ENCODE results near the gene FAF1. TPM values are rescaled to one million over a fixed set of nuclear protein-coding genes. Genes with fewer than 3 reads are reported as not detected.

The FAF1 gene
- total and polyA plus RNA-seq, 9 of the 15 experiments (the other 6 are each of a cell fraction or from before 2014, with no cell fraction given): 48.7 to 225 (median 118) TPM

- intact Hi-C loops (cut with micrococcal nuclease) (no loop called here), in situ Hi-C loops (cut with MboI) (no loop called here)
- ChIA-PET CTCF (ENCODE audit: low intra/inter-chr PET ratio) (no interaction called here), POLR2A (interaction anchor here (2.5 kb wide), 1 partner anchor 11 kb away, joined by 9 read pairs; no protein-coding TSS in a partner anchor)
- H3K36me3 ChIP-seq (ENCODE audit: control insufficient read depth, insufficient read depth, low read length): peaks cover 69% of the 10 kb centered on the region
- FAIRE-seq (no peak), DNase-seq (ENCODE audit: extremely low read depth in 1 of 4, low spot score in 3 of 4) (no peak), ATAC-seq (no peak)
- TF ChIP-seq ZNF518B (CRISPR knock-in tag; IDR thresholded peaks at IDR 0.05): no peak
- TF ChIP-seq ZKSCAN3 (CRISPR knock-in tag; IDR thresholded peaks at IDR 0.05): no peak
- no peak overlapping the region for H3K27ac ChIP-seq (ENCODE audit: extremely low read depth, low read depth, low read length)
- 80% methylated on average over 3 of the region's 3 CpGs for WGBS (ENCODE audit: insufficient coverage, low coverage, missing lambda C conversion rate)
- H3K4me3 ChIP-seq: no peak overlapping the region
- H3K4me1 ChIP-seq (replicated peaks in 1 of 2; ENCODE audit: control insufficient read depth in 2 of 2, insufficient read depth in 2 of 2, low read length in 2 of 2): no peaks in the 10 kb centered on the region
- no peak overlapping the region for H3K9ac ChIP-seq (ENCODE audit: insufficient read depth in 1 of 2, low read depth in 2 of 2, low read length in 2 of 2)
- no TSS peak for BruUV-seq (replicated peaks)
- no peak overlapping the region for H3K4me2 ChIP-seq (ENCODE audit: insufficient read depth, low read length)
- no peaks in the 10 kb centered on the region for H3K79me2 ChIP-seq (ENCODE audit: control insufficient read depth, insufficient read depth, low read length)
- no peaks in the 10 kb centered on the region for H4K20me1 ChIP-seq (replicated peaks; ENCODE audit: control insufficient read depth, insufficient read depth, low read length)
- H3K9me1 ChIP-seq (ENCODE audit: control insufficient read depth, insufficient read depth, low read length): no peaks in the 10 kb centered on the region
- H3K9me3 ChIP-seq (replicated peaks; ENCODE audit: control insufficient read depth, insufficient read depth, low read depth, low read length): no peaks in the 10 kb centered on the region
- H3K27me3 ChIP-seq (ENCODE audit: control insufficient read depth in 2 of 2, insufficient read depth in 2 of 2, low read length in 2 of 2): no peaks in the 10 kb centered on the region
- no peak overlapping the region for H2AFZ ChIP-seq (ENCODE audit: low read depth, low read length)
Measured at GRCh38 chr1:50582346-50582745, 377.7 kb downstream of the FAF1 start.

- FAIRE-seq (no peak), ATAC-seq (no peak), DNase-seq (ENCODE audit: extremely low read depth in 1 of 4, low spot score in 3 of 4) (no peak)
- no peaks in the 10 kb centered on the region for H3K9me3 ChIP-seq (replicated peaks; ENCODE audit: control insufficient read depth, insufficient read depth, low read depth, low read length)
- in situ Hi-C loops (cut with MboI) (no loop called here), intact Hi-C loops (cut with micrococcal nuclease) (no loop called here)
- H4K20me1 ChIP-seq (replicated peaks; ENCODE audit: control insufficient read depth, insufficient read depth, low read length): no peaks in the 10 kb centered on the region
- H3K9me1 ChIP-seq (ENCODE audit: control insufficient read depth, insufficient read depth, low read length): no peaks in the 10 kb centered on the region
- no peak overlapping the region for H3K9ac ChIP-seq (ENCODE audit: insufficient read depth in 1 of 2, low read depth in 2 of 2, low read length in 2 of 2)
- no peaks in the 10 kb centered on the region for H3K27me3 ChIP-seq (ENCODE audit: control insufficient read depth in 2 of 2, insufficient read depth in 2 of 2, low read length in 2 of 2)
- 88% methylated on average over 7 of the region's 7 CpGs for WGBS (ENCODE audit: insufficient coverage, low coverage, missing lambda C conversion rate)
- H3K79me2 ChIP-seq (ENCODE audit: control insufficient read depth, insufficient read depth, low read length): no peaks in the 10 kb centered on the region
- H3K4me3 ChIP-seq: no peak overlapping the region
- BruUV-seq (replicated peaks): no TSS peak
- peaks cover 61% of the 10 kb centered on the region for H3K36me3 ChIP-seq (ENCODE audit: control insufficient read depth, insufficient read depth, low read length)
- H3K4me1 ChIP-seq (replicated peaks in 1 of 2; ENCODE audit: control insufficient read depth in 2 of 2, insufficient read depth in 2 of 2, low read length in 2 of 2): no peaks in the 10 kb centered on the region
- ChIA-PET POLR2A (interaction anchor here (0.9 to 1.8 kb wide), 2 partner anchors 8 to 12 kb away, joined by 4 to 9 read pairs; no protein-coding TSS in a partner anchor), CTCF (ENCODE audit: low intra/inter-chr PET ratio) (no interaction called here)
- no peak overlapping the region for H3K4me2 ChIP-seq (ENCODE audit: insufficient read depth, low read length)
- no peak overlapping the region for H2AFZ ChIP-seq (ENCODE audit: low read depth, low read length)
- H3K27ac ChIP-seq (ENCODE audit: extremely low read depth, low read depth, low read length): no peak overlapping the region
- no peak for TF ChIP-seq BCLAF1 (IDR thresholded peaks at IDR 0.05; ENCODE audit: borderline replicate concordance in 1 of 2, control insufficient read depth in 1 of 2, low read depth in 2 of 2, low read length in 1 of 2)
- no peak for TF ChIP-seq NCOA2 (IDR thresholded peaks at IDR 0.05; ENCODE audit: partially characterized antibody in 2 of 2)
- TF ChIP-seq HLTF (IDR thresholded peaks at IDR 0.05): no peak
- TF ChIP-seq STAT5B (CRISPR knock-in tag; IDR thresholded peaks at IDR 0.05): no peak
- TF ChIP-seq ATF3 (IDR thresholded peaks at IDR 0.05): no peak
- TF ChIP-seq ATF3 (CRISPR knock-in tag; conservative IDR thresholded peaks at IDR 0.05): no peak
- TF ChIP-seq ZNF384 (IDR thresholded peaks at IDR 0.05; ENCODE audit: low read depth, low read length): no peak
Measured at GRCh38 chr1:50570066-50570468, 390.0 kb downstream of the FAF1 start.

Data from K562 (cell line).